PC-9 (cell line): ENCODE data around the gene PPP2R5C. TPM values are rescaled to one million over a fixed set of nuclear protein-coding genes. Genes with fewer than 3 reads are reported as not detected.

Experiments used
- BruUV-seq: library from RNA; stranded (reverse); fragments of 400-500 nt; replicated peaks from 2 replicates; lab custom pipeline; 2021; lab: Mats Ljungman, UMichigan
- CTCF ChIA-PET: fragments of 300-600 bp; sonication (Branson Sonifier 250); formaldehyde crosslinking; loops from one replicate; lab custom pipeline; 2022; ENCODE audit warnings: antibody characterized with exemption; lab: Charles Lee
- POLR2A ChIA-PET: fragments of 300-600 bp; sonication (Branson Sonifier 250); formaldehyde crosslinking; loops from one replicate; lab custom pipeline; 2022; ENCODE audit warnings: antibody characterized with exemption; ENCODE audit not compliant: unreplicated experiment; lab: Charles Lee
- DNase-seq, 2 experiments: peaks; one replicate each; pipeline versions ENCODE4 v3.0.0 to v3.0.0-alpha.2; 2015 to 2022; ENCODE audit warnings: mixed read lengths in 1 of 2
- H2AFZ ChIP-seq: fragments of 200-600 bp; sonication (generic); 2 replicates; pipeline ENCODE4 v1.8.1; 2017; ENCODE audit warnings: antibody characterized with exemption
- H3F3A ChIP-seq: fragments of 200-600 bp; sonication (generic); 2 replicates; pipeline ENCODE4 v1.8.1; 2017; ENCODE audit warnings: antibody characterized with exemption, mild to moderate bottlenecking, low read depth; ENCODE audit not compliant: insufficient read depth
- H3K27ac ChIP-seq: fragments of 200-600 bp; sonication (generic); 2 replicates; pipeline ENCODE4 v1.6.1; 2016; ENCODE audit warnings: mixed run types
- H3K27me3 ChIP-seq: fragments of 200-600 bp; sonication (generic); 2 replicates; pipeline ENCODE4 v1.6.1; 2016; ENCODE audit warnings: low read depth, mixed run types; ENCODE audit not compliant: insufficient read depth
- H3K36me3 ChIP-seq: fragments of 200-600 bp; sonication (generic); 2 replicates; pipeline ENCODE4 v1.6.1; 2016; ENCODE audit warnings: low read depth, mixed run types
- H3K4me1 ChIP-seq: fragments of 200-600 bp; sonication (generic); replicated peaks from 2 replicates; pipeline ENCODE4 v1.6.1; 2016; ENCODE audit warnings: mixed run types; ENCODE audit not compliant: insufficient read depth
- H3K4me2 ChIP-seq: fragments of 200-600 bp; sonication (generic); 2 replicates; pipeline ENCODE4 v1.6.1; 2017; ENCODE audit warnings: mixed run types
- H3K4me3 ChIP-seq: fragments of 200-600 bp; sonication (generic); 2 replicates; pipeline ENCODE4 v1.6.1; 2016; ENCODE audit warnings: mixed run types
- H3K79me2 ChIP-seq: fragments of 200-600 bp; sonication (generic); 2 replicates; pipeline ENCODE4 v1.6.1; 2017; ENCODE audit warnings: low read depth, mixed run types
- H3K9me2 ChIP-seq: fragments of 200-600 bp; sonication (generic); 2 replicates; pipeline ENCODE4 v1.8.1; 2017; ENCODE audit warnings: mild to moderate bottlenecking; ENCODE audit not compliant: insufficient read depth
- H3K9me3 ChIP-seq: fragments of 200-600 bp; sonication (generic); 2 replicates; pipeline ENCODE4 v1.8.1; 2016; ENCODE audit warnings: low read depth; ENCODE audit not compliant: insufficient read depth
- H4K20me1 ChIP-seq: fragments of 200-600 bp; sonication (generic); 2 replicates; pipeline ENCODE4 v1.8.1; 2017; ENCODE audit not compliant: insufficient read depth
- EZH2 ChIP-seq: fragments of 200-600 bp; sonication (generic); IDR thresholded peaks from 2 replicates; pipeline ENCODE4 v1.8.0; 2017; ENCODE audit warnings: antibody characterized with exemption, low read depth
- intact Hi-C: fragments of 100-400 bp; cut with micrococcal nuclease; formaldehyde crosslinking; loops from one replicate; pipeline ENCODE4 v1.10.0; 2022; ENCODE audit not compliant: unreplicated experiment
- total RNA-seq: library from RNA; stranded (reverse); gene quantifications from 2 replicates; pipeline ENCODE4 v1.2.3, GENCODE V29; 2021
- TF ChIP-seq, protein P1 (sequence below): fragments of 200-600 bp; sonication (generic); conservative IDR thresholded peaks from 2 replicates; pipeline ENCODE4 v1.6.1; 2017; ENCODE audit warnings: mixed run types, antibody characterized with exemption, mild to moderate bottlenecking, moderate library complexity

The PPP2R5C gene
- total RNA-seq, 1 experiment from 2014 or later, result 401 TPM

DNA sequence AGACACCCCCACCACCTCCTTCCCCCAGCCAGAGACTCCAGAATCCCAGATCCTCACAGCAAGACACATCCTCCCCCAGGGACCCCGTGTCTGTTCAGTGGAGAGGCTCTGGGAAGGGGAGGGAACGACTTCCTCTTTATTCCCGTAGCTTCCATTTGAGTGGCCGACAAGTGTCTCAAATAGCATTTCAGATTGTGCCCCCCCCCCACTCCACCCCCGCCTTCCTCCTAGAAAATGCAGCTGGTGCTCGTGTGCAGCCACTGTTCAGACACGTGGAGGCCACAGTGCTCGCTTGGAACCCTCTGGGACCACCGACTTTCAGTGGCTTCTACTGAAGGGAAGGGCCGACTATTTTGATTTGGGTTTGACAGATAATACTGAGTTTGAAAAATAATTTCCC, 14.3 kb downstream of the PPP2R5C start:
- DNase-seq, result no peak
- no peaks in the 10 kb centered on the region for H3K27me3 ChIP-seq
- H3K9me2 ChIP-seq, result no peaks in the 10 kb centered on the region
- CTCF ChIA-PET, result no interaction called here
- no peak overlapping the region for H3K4me2 ChIP-seq
- BruUV-seq, result no TSS peak
- 0 out of 2 replicates have a peak, but pooled peaks cover 13% of the 10 kb centered on the region for H3K79me2 ChIP-seq
- TF ChIP-seq, protein P1, sequence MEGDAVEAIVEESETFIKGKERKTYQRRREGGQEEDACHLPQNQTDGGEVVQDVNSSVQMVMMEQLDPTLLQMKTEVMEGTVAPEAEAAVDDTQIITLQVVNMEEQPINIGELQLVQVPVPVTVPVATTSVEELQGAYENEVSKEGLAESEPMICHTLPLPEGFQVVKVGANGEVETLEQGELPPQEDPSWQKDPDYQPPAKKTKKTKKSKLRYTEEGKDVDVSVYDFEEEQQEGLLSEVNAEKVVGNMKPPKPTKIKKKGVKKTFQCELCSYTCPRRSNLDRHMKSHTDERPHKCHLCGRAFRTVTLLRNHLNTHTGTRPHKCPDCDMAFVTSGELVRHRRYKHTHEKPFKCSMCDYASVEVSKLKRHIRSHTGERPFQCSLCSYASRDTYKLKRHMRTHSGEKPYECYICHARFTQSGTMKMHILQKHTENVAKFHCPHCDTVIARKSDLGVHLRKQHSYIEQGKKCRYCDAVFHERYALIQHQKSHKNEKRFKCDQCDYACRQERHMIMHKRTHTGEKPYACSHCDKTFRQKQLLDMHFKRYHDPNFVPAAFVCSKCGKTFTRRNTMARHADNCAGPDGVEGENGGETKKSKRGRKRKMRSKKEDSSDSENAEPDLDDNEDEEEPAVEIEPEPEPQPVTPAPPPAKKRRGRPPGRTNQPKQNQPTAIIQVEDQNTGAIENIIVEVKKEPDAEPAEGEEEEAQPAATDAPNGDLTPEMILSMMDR, result no peak
- TF ChIP-seq EZH2, result no peak
- H3K27ac ChIP-seq, result no peak overlapping the region
- H3K4me3 ChIP-seq, result no peak overlapping the region
- POLR2A ChIA-PET, result no interaction called here
- H3K9me3 ChIP-seq, result no peaks in the 10 kb centered on the region
- intact Hi-C loops, result no loop called here
- H3K4me1 ChIP-seq, result peaks cover 32% of the 10 kb centered on the region
- no peaks in the 10 kb centered on the region for H3K36me3 ChIP-seq
- H2AFZ ChIP-seq, result no peak overlapping the region
- peaks cover 25% of the 10 kb centered on the region for H4K20me1 ChIP-seq
- peaks cover 15% of the 10 kb centered on the region for H3F3A ChIP-seq

DNA sequence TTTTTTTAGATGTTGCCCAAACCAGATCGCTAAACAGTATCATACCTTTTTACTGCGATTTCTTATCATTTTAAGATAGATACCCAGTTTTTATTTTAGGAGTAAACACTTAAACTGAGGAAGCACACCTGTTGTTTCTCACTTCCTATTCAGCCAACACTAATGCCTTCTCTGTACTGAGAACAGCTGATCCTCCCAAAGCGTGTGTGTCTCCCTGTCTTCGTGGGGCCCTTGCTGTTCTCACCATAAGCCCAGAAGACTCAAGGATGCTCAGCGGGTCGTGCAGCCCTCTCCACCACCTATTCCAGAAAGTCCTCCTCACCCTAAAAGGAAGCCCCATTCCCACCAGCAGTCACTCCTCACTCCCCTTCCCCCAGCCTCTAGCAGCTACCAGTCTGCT, 14.8 kb downstream of the PPP2R5C start:
- POLR2A ChIA-PET, result no interaction called here
- Histone ChIP-seq H3F3A (peaks cover 15% of the 10 kb centered on the region), H3K27me3 (no peaks in the 10 kb centered on the region), H3K9me3 (no peaks in the 10 kb centered on the region), H4K20me1 (peaks cover 22% of the 10 kb centered on the region), H3K79me2 (0 out of 2 replicates have a peak, but pooled peaks cover 13% of the 10 kb centered on the region), H3K4me1 (peaks cover 29% of the 10 kb centered on the region), H3K27ac (no peak overlapping the region), H3K4me2 (no peak overlapping the region), H3K36me3 (no peaks in the 10 kb centered on the region), H3K4me3 (no peak overlapping the region), H3K9me2 (no peaks in the 10 kb centered on the region), H2AFZ (no peak overlapping the region)
- intact Hi-C loops, result no loop called here
- BruUV-seq, result no TSS peak
- CTCF ChIA-PET, result no interaction called here
- no peak for TF ChIP-seq EZH2
- TF ChIP-seq, protein P1, result no peak
- DNase-seq, result no peak

DNA sequence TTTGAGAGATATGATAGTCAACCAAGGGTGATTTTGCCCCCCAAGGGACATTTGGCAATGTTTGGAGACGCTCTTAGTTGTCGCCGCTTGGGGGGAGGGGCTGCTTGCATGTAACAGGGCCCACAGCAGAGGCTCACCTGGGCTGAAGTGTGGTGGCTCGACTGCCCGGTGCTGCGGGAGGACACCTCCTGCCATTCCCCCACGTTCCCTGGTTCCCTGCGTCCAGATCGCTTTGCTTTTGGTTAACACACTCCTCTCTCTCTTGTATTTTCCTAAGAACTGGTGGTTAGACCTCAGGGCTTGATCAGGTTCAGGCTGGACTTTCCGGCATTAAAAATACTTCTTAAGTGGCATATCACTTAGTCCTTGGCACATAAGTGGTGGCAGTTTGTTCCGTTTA, 18.9 kb downstream of the PPP2R5C start:
- TF ChIP-seq EZH2, result no peak
- TF ChIP-seq, protein P1, result no peak
- Histone ChIP-seq H3K27me3 (no peaks in the 10 kb centered on the region), H3K4me3 (no peak overlapping the region), H3K4me2 (no peak overlapping the region), H3K9me2 (no peaks in the 10 kb centered on the region), H3K27ac (no peak overlapping the region), H2AFZ (no peak overlapping the region), H3K9me3 (no peaks in the 10 kb centered on the region), H3K79me2 (0 out of 2 replicates have a peak, but pooled peaks cover 7% of the 10 kb centered on the region), H3K4me1 (no peaks in the 10 kb centered on the region), H3F3A (no peaks in the 10 kb centered on the region; the same call in 1 of the 2 replicates), H4K20me1 (0 out of 2 replicates have a peak, but pooled peaks cover 5% of the 10 kb centered on the region), H3K36me3 (no peaks in the 10 kb centered on the region)
- ChIA-PET CTCF (no interaction called here), POLR2A (no interaction called here)
- intact Hi-C loops, result no loop called here
- no TSS peak for BruUV-seq
- no peak for DNase-seq
